H9 (cell line): Measurements from ENCODE around the gene MYOF. TPM values are rescaled to one million over a fixed set of nuclear protein-coding genes. Genes with fewer than 3 reads are reported as not detected.

Experiments
- DNase-seq: peaks from one replicate; pipeline ENCODE4 v3.0.0-alpha.2; 2017
- H2AFZ ChIP-seq: one replicate; pipeline ENCODE4 v1.6.1; 2013; ENCODE audit warnings: mild to moderate bottlenecking, low read length, control low read depth, moderate library complexity
- H2AK5ac ChIP-seq: 2 replicates; pipeline ENCODE4 v1.6.1; 2013; ENCODE audit warnings: low read length, control low read depth, mixed read lengths; ENCODE audit not compliant: insufficient read length
- H2BK120ac ChIP-seq: one replicate; pipeline ENCODE4 v1.6.1; 2013; ENCODE audit warnings: low read depth, mild to moderate bottlenecking, low read length, control low read depth, inconsistent platforms; ENCODE audit not compliant: poor library complexity, severe bottlenecking
- H2BK12ac ChIP-seq: 2 replicates; pipeline ENCODE4 v1.6.1; 2013; ENCODE audit warnings: low read length, control low read depth, mixed read lengths, low read depth; ENCODE audit not compliant: insufficient read length
- H2BK15ac ChIP-seq: 2 replicates; pipeline ENCODE4 v1.6.1; 2013; ENCODE audit warnings: low read depth, low read length, control low read depth
- H2BK20ac ChIP-seq: one replicate; pipeline ENCODE4 v1.6.1; 2013; ENCODE audit warnings: low read depth, mild to moderate bottlenecking, low read length, control low read depth, inconsistent platforms; ENCODE audit not compliant: poor library complexity, severe bottlenecking
- H2BK5ac ChIP-seq: 2 replicates; pipeline ENCODE4 v1.6.1; 2013; ENCODE audit warnings: low read length, control low read depth, mixed read lengths; ENCODE audit not compliant: insufficient read length
- H3K14ac ChIP-seq: 2 replicates; pipeline ENCODE4 v1.6.1; 2013; ENCODE audit warnings: low read length, control low read depth; ENCODE audit not compliant: insufficient read depth
- H3K18ac ChIP-seq: 2 replicates; pipeline ENCODE4 v1.6.1; 2013; ENCODE audit warnings: low read depth, mild to moderate bottlenecking, mixed read lengths, low read length, control low read depth; ENCODE audit not compliant: insufficient read length
- H3K23ac ChIP-seq: 2 replicates; pipeline ENCODE4 v1.6.1; 2013; ENCODE audit warnings: low read length, control low read depth, mixed read lengths, low read depth; ENCODE audit not compliant: insufficient read length
- H3K23me2 ChIP-seq: 2 replicates; pipeline ENCODE4 v1.6.1; 2013; ENCODE audit warnings: low read depth, mild to moderate bottlenecking, mixed read lengths, low read length, control low read depth; ENCODE audit not compliant: insufficient read length, poor library complexity, severe bottlenecking
- H3K27ac ChIP-seq: 2 replicates; pipeline ENCODE4 v1.5.1; 2013; ENCODE audit warnings: low read length, control low read depth, mixed read lengths, low read depth; ENCODE audit not compliant: insufficient read length
- H3K27me3 ChIP-seq: 2 replicates; pipeline ENCODE4 v1.6.1; 2013; ENCODE audit warnings: low read length, control low read depth, inconsistent platforms; ENCODE audit not compliant: insufficient read depth
- H3K4ac ChIP-seq: 2 replicates; pipeline ENCODE4 v1.6.1; 2013; ENCODE audit warnings: low read depth, mild to moderate bottlenecking, control low read depth, inconsistent platforms, low read length, moderate library complexity
- H3K4me1 ChIP-seq: 2 replicates; pipeline ENCODE4 v1.6.1; 2013; ENCODE audit warnings: low read length, control low read depth, inconsistent platforms; ENCODE audit not compliant: insufficient read depth
- H3K4me2 ChIP-seq: 2 replicates; pipeline ENCODE4 v1.6.1; 2013; ENCODE audit warnings: low read length, control low read depth, mixed read lengths; ENCODE audit not compliant: insufficient read length, insufficient read depth
- H3K56ac ChIP-seq: 2 replicates; pipeline ENCODE4 v1.6.1; 2013; ENCODE audit warnings: low read depth, mild to moderate bottlenecking, mixed read lengths, low read length, control low read depth; ENCODE audit not compliant: insufficient read length
- H3K79me1 ChIP-seq: 2 replicates; pipeline ENCODE4 v1.6.1; 2013; ENCODE audit warnings: low read depth, mild to moderate bottlenecking, moderate library complexity, low read length, control low read depth, inconsistent platforms; ENCODE audit not compliant: insufficient read depth, poor library complexity, severe bottlenecking
- H3K79me2 ChIP-seq: 2 replicates; pipeline ENCODE4 v1.6.1; 2013; ENCODE audit warnings: low read length, control low read depth, inconsistent platforms; ENCODE audit not compliant: insufficient read depth
- H3K9ac ChIP-seq: 2 replicates; pipeline ENCODE4 v1.6.1; 2013; ENCODE audit warnings: low read length, control low read depth, mixed read lengths; ENCODE audit not compliant: insufficient read length; ENCODE audit errors: extremely low read depth
- H3K9me3 ChIP-seq: one replicate; pipeline ENCODE4 v1.6.1; 2013; ENCODE audit warnings: low read depth, low read length, inconsistent platforms; ENCODE audit not compliant: control insufficient read depth
- H3T11ph ChIP-seq: one replicate; pipeline ENCODE4 v1.6.1; 2013; ENCODE audit warnings: mild to moderate bottlenecking, low read length, control low read depth, inconsistent platforms
- H4K20me1 ChIP-seq: one replicate; pipeline ENCODE4 v1.6.1; 2013; ENCODE audit not compliant: control insufficient read depth, insufficient read length, insufficient read depth
- H4K5ac ChIP-seq: 2 replicates; pipeline ENCODE4 v1.6.1; 2013; ENCODE audit warnings: low read depth, mild to moderate bottlenecking, mixed read lengths, low read length, control low read depth; ENCODE audit not compliant: insufficient read length
- H4K8ac ChIP-seq: replicated peaks from 2 replicates; pipeline ENCODE4 v1.6.1; 2013; ENCODE audit warnings: low read length, control low read depth, mixed read lengths, low read depth; ENCODE audit not compliant: insufficient read length
- H4K91ac ChIP-seq: 2 replicates; pipeline ENCODE4 v1.6.1; 2013; ENCODE audit warnings: low read depth, mild to moderate bottlenecking, moderate library complexity, mixed read lengths, low read length, control low read depth; ENCODE audit not compliant: insufficient read length
- H3K27ac Mint-ChIP-seq, 3 experiments: 2 replicates in 2 of 3; 3 replicates in 1 of 3; pipeline ENCODE4 v1.8.0; 2020 to 2021; ENCODE audit warnings: mixed read lengths in 3 of 3, mild to moderate bottlenecking in 1 of 3, moderate library complexity in 1 of 3
- H3K27me3 Mint-ChIP-seq: 2 replicates; pipeline ENCODE4 v1.8.0; 2021; ENCODE audit warnings: low read depth, mild to moderate bottlenecking, moderate library complexity, mixed read lengths
- H3K36me3 Mint-ChIP-seq, 3 experiments: 2 replicates in 2 of 3; 3 replicates in 1 of 3; pipeline ENCODE4 v1.8.0; 2020 to 2021; ENCODE audit warnings: low read depth in 3 of 3, mixed read lengths in 3 of 3; ENCODE audit not compliant: insufficient read depth in 1 of 3
- H3K4me1 Mint-ChIP-seq, 2 experiments: 2 replicates each; pipeline ENCODE4 v1.8.0; 2020; ENCODE audit warnings: mixed read lengths in 2 of 2
- H3K4me3 Mint-ChIP-seq, 2 experiments: 2 replicates in 1 of 2; 3 replicates in 1 of 2; pipeline ENCODE4 v1.8.0; 2020 to 2021; ENCODE audit warnings: mild to moderate bottlenecking in 2 of 2, mixed read lengths in 2 of 2, moderate library complexity in 1 of 2
- H3K9me3 Mint-ChIP-seq, 2 experiments: 2 replicates in 1 of 2; 3 replicates in 1 of 2; pipeline ENCODE4 v1.8.0; 2020; ENCODE audit warnings: mild to moderate bottlenecking in 2 of 2, mixed read lengths in 2 of 2, moderate library complexity in 1 of 2
- WGBS: extraction: QIAGEN DNeasy Blood & Tissue Kit; methylation state at CpG from one replicate; pipeline ENCODE4 v1.1.7; 2013; ENCODE audit warnings: missing lambda C conversion rate, low lambda C conversion rate, mixed read lengths; ENCODE audit not compliant: insufficient read length; ENCODE audit errors: extremely low coverage; 5-methylcytosine and 5-hydroxymethylcytosine counted together
- total RNA-seq: library from RNA; stranded (reverse); gene quantifications from 2 replicates; pipeline ENCODE4 v1.2.1, GENCODE V29; 2021
- TF ChIP-seq, protein P1 (sequence below): fragments of 200-600 bp; sonication (generic); conservative IDR thresholded peaks from 3 replicates; pipeline ENCODE4 v1.8.0; 2021; ENCODE audit warnings: antibody characterized with exemption, mild to moderate bottlenecking

MYOF gene
- total RNA-seq, 1 experiment from 2014 or later = 2.8 TPM

DNA sequence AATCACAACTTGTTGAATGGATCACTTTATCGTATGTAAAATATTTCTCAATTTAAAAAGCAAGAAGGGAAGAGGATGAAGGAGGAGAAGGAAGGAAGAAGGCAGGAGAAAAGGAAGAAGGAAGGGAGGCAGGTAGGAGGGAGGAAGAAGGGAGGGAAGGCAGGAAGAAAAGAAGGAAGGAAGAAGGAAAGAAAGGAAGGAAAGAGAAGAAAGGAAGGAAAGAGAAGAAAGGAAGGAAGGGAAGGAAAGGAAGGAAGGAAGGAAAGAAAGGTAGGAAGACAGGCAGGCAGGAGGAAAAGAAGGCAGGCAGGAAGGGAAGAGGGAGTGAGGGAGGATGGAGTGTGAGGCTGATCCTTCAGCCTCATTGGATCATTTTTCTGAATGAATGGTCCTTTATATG lies 145.5 kb downstream of the MYOF start:
- no CpG with 5 or more reads among the region's 1 CpG for WGBS
- no peak overlapping the region for H3K9ac ChIP-seq
- H3K4ac ChIP-seq = no peak overlapping the region
- H3T11ph ChIP-seq = no peak overlapping the region
- H3K27ac ChIP-seq = no peak overlapping the region
- no peaks in the 10 kb centered on the region for H3K4me1 ChIP-seq
- H2BK15ac ChIP-seq = no peak overlapping the region
- no peak for DNase-seq
- TF ChIP-seq, protein P1, sequence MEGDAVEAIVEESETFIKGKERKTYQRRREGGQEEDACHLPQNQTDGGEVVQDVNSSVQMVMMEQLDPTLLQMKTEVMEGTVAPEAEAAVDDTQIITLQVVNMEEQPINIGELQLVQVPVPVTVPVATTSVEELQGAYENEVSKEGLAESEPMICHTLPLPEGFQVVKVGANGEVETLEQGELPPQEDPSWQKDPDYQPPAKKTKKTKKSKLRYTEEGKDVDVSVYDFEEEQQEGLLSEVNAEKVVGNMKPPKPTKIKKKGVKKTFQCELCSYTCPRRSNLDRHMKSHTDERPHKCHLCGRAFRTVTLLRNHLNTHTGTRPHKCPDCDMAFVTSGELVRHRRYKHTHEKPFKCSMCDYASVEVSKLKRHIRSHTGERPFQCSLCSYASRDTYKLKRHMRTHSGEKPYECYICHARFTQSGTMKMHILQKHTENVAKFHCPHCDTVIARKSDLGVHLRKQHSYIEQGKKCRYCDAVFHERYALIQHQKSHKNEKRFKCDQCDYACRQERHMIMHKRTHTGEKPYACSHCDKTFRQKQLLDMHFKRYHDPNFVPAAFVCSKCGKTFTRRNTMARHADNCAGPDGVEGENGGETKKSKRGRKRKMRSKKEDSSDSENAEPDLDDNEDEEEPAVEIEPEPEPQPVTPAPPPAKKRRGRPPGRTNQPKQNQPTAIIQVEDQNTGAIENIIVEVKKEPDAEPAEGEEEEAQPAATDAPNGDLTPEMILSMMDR = no peak
- H2BK20ac ChIP-seq = no peak overlapping the region
- no peak overlapping the region for H4K5ac ChIP-seq
- no peak overlapping the region for H3K18ac ChIP-seq
- H4K8ac ChIP-seq = no peak overlapping the region
- no peaks in the 10 kb centered on the region for H3K9me3 Mint-ChIP-seq
- H4K91ac ChIP-seq = no peak overlapping the region
- no peak overlapping the region for H3K4me3 Mint-ChIP-seq
- H3K23ac ChIP-seq = no peak overlapping the region
- no peak overlapping the region for H2BK5ac ChIP-seq
- no peaks in the 10 kb centered on the region for H3K79me1 ChIP-seq
- H4K20me1 ChIP-seq = no peaks in the 10 kb centered on the region
- no peaks in the 10 kb centered on the region for H3K36me3 Mint-ChIP-seq
- no peak overlapping the region for H2BK12ac ChIP-seq
- no peaks in the 10 kb centered on the region for H3K79me2 ChIP-seq
- H3K56ac ChIP-seq = no peak overlapping the region
- H3K4me2 ChIP-seq = no peak overlapping the region
- no peak overlapping the region for H3K14ac ChIP-seq
- H3K4me1 Mint-ChIP-seq = peaks cover 16 to 17% of the 10 kb centered on the region in 2 experiments
- no peak overlapping the region for H2BK120ac ChIP-seq
- no peaks in the 10 kb centered on the region for H3K27me3 Mint-ChIP-seq
- H2AFZ ChIP-seq = no peak overlapping the region
- H3K9me3 ChIP-seq = no peaks in the 10 kb centered on the region
- no peaks in the 10 kb centered on the region for H3K23me2 ChIP-seq
- no peaks in the 10 kb centered on the region for H3K27me3 ChIP-seq
- no peak overlapping the region for H3K27ac Mint-ChIP-seq
- no peak overlapping the region for H2AK5ac ChIP-seq
